Thyroid gland (tissue), 4 donors: ENCODE data around the gene DYNC2LI1. TPM values are rescaled to one million over a fixed set of nuclear protein-coding genes. Genes with fewer than 3 reads are reported as not detected.

Experiments
- DNase-seq, 2 donors: peaks; one replicate each; pipeline ENCODE4 v3.0.0-alpha.2; 2019
- H3K27ac ChIP-seq, 3 donors: fragments of 200-600 bp; sonication (generic); 1 replicate in 2 of 3; 2 replicates in 1 of 3; pipeline ENCODE4 v1.5.1; 2016 to 2019; ENCODE audit warnings: mild to moderate bottlenecking in 1 of 3, moderate library complexity in 1 of 3
- H3K27me3 ChIP-seq: fragments of 200-600 bp; sonication (generic); one replicate; pipeline ENCODE4 v1.5.1; 2019
- H3K36me3 ChIP-seq, 2 donors: fragments of 200-600 bp; sonication (generic); one replicate each; pipeline ENCODE4 v1.5.1; 2016 to 2019
- H3K4me1 ChIP-seq, 2 donors: fragments of 200-600 bp; sonication (generic); one replicate each; pipeline ENCODE4 v1.5.1; 2017 to 2019
- H3K4me3 ChIP-seq, 3 donors: fragments of 200-600 bp; sonication (generic); replicated peaks in 1 of 3; 1 replicate in 2 of 3; 2 replicates in 1 of 3; pipeline ENCODE4 v1.5.1; 2016; ENCODE audit warnings: mild to moderate bottlenecking in 1 of 3
- H3K9me3 ChIP-seq: fragments of 200-600 bp; sonication (generic); one replicate; pipeline ENCODE4 v1.5.1; 2017
- POLR2A ChIP-seq, 2 donors: fragments of 450-650 bp; IDR thresholded peaks; one replicate each; pipeline ENCODE4 v1.6.1; 2017; ENCODE audit warnings: antibody characterized with exemption in 2 of 2, mild to moderate bottlenecking in 2 of 2, moderate library complexity in 1 of 2
- WGBS, 2 donors: methylation state at CpG; one replicate each; pipeline ENCODE4 v1.1.5; 2017; 5-methylcytosine and 5-hydroxymethylcytosine counted together
- intact Hi-C: fragments of 100-400 bp; cut with DNase I; formaldehyde crosslinking; loops from one replicate; pipeline ENCODE4 v1.15.1; 2023
- total RNA-seq, 4 donors: library from RNA; depleted of rRNA; stranded (reverse); fragments of >200 nt; gene quantifications; one replicate each; pipeline ENCODE4 v1.2.3, GENCODE V29; 2016
- TF ChIP-seq, protein P1 (sequence below), 6 experiments: fragments of 200-600 bp in 3 of 6; fragments of 450-650 bp in 3 of 6; sonication (generic) in 3 of 6; IDR thresholded peaks; one replicate each; pipeline ENCODE4 v1.5.1; 2016 to 2019; ENCODE audit warnings: antibody characterized with exemption in 6 of 6, mild to moderate bottlenecking in 2 of 6, inconsistent platforms in 1 of 6, moderate library complexity in 1 of 6

Gene DYNC2LI1
- total RNA-seq, 4 donors from 2014 or later, result 37.7 to 55.0 (median 45.2) TPM

DNA sequence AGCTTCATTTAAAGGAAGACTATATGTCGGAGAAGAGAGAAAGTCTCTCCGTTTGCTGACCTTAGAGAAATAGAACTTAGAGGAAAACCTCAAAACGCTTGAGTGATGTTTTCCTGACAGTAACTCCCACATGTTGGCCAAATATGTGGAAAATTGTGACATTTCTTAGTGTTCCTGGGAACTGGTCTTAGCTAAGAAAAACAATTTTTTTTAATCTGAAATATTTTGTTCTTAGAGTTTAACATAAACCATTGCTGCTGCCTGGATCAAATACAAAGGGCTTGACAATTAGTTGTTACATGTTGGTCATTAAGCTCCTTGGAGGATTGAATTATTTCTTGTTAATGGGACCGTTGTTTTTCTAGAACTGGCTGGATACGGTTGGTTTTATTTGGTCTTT is 16.3 kb downstream of the DYNC2LI1 start:
- intact Hi-C loops, result no loop called here
- Histone ChIP-seq H3K4me1 (peaks cover 0 to 4% of the 10 kb centered on the region in 2 donors), H3K36me3 (peaks cover 4 to 17% of the 10 kb centered on the region in 2 donors), H3K27ac (peak overlapping the region in 1 of 3 donors; percentile 7), H3K4me3 (no peak overlapping the region), H3K27me3 (no peaks in the 10 kb centered on the region), H3K9me3 (no peaks in the 10 kb centered on the region)
- WGBS, 2 donors, result 72 to 77% methylated on average over 5 of the region's 5 CpGs
- TF ChIP-seq, protein P1, sequence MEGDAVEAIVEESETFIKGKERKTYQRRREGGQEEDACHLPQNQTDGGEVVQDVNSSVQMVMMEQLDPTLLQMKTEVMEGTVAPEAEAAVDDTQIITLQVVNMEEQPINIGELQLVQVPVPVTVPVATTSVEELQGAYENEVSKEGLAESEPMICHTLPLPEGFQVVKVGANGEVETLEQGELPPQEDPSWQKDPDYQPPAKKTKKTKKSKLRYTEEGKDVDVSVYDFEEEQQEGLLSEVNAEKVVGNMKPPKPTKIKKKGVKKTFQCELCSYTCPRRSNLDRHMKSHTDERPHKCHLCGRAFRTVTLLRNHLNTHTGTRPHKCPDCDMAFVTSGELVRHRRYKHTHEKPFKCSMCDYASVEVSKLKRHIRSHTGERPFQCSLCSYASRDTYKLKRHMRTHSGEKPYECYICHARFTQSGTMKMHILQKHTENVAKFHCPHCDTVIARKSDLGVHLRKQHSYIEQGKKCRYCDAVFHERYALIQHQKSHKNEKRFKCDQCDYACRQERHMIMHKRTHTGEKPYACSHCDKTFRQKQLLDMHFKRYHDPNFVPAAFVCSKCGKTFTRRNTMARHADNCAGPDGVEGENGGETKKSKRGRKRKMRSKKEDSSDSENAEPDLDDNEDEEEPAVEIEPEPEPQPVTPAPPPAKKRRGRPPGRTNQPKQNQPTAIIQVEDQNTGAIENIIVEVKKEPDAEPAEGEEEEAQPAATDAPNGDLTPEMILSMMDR (IDR thresholded peaks at IDR 0.05), result no peak
- no peak for TF ChIP-seq POLR2A (IDR thresholded peaks at IDR 0.05)
- DNase-seq, result no peak

DNA sequence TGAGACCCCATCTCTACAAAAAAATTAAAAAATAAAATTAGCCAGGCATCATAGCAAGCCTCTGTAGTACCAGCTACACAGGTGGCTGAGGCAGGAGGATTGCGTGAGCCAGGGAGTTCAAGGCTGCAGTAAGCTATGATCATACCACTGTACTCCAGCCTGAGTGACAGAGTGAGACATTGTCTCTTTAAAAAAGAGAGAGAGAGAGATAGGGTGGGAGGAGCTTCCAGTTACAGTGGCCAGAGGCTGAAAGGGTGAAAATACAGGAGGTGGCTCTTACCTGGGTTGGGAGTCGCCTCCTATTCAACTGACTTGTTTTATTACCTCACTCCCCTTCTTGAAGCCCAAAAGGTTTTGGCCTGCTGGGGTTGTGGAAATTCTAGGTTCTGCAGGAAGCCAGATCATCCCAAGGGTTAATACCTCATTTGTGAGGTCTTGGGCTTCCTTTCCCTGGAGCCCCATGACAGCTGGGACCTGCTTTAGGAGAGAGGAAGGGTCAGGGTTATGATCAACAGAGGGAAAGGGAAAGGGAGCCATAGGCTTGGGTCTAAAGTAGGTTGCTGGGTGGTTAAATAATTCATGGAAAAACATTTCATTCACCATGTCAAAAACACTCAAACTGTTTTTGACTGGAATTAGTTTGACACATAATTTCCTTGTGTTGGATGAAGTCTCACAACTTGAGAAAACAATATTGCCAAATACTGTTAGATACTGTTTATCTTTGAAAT is 17.4 kb downstream of the DYNC2LI1 start:
- H3K27ac ChIP-seq, result peak overlapping the region in 2 of 3 donors; percentile 7 to 20
- 96 to 98% methylated on average over 2 of the region's 2 CpGs for WGBS, 2 donors
- peaks cover 0 to 4% of the 10 kb centered on the region in 2 donors for H3K4me1 ChIP-seq

DNA sequence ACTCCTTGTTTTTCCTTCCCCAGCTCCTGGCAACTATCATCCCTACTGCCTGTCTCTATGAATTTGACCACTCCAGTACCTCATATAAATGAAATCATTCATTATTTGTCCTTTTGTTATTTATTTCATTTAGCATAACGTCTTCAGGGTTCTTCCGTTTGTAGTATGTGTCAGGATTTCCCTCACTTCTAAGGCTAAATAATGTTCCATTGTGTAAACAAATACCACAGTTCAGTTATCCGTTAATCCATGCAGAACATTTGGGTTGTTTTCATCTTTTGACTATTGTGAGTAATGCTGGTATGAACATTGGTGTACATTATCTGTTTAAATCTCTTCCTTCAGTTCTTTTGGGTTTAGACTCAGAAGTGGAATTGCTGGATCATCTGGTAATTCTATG is 18.8 kb downstream of the DYNC2LI1 start:
- H3K4me1 ChIP-seq, result peaks cover 0 to 4% of the 10 kb centered on the region in 2 donors
- no peak overlapping the region for H3K27ac ChIP-seq
- WGBS, 2 donors, result 93 to 94% methylated on average over 3 of the region's 3 CpGs
- no peak overlapping the region for H3K4me3 ChIP-seq
- no peaks in the 10 kb centered on the region for H3K27me3 ChIP-seq
- intact Hi-C loops, result no loop called here
- H3K36me3 ChIP-seq, result peaks cover 8 to 12% of the 10 kb centered on the region in 2 donors
- DNase-seq, result no peak
- H3K9me3 ChIP-seq, result no peaks in the 10 kb centered on the region
- TF ChIP-seq, protein P1 (IDR thresholded peaks at IDR 0.05), result no peak
- no peak for TF ChIP-seq POLR2A (IDR thresholded peaks at IDR 0.05)

More for the DNA sequence above, 17.4 kb downstream of the DYNC2LI1 start:
- Histone ChIP-seq H3K27me3 (no peaks in the 10 kb centered on the region), H3K36me3 (peaks cover 4 to 19% of the 10 kb centered on the region in 2 donors), H3K4me3 (no peak overlapping the region), H3K9me3 (no peaks in the 10 kb centered on the region)
- DNase-seq, result no peak
- intact Hi-C loops, result no loop called here
- TF ChIP-seq, protein P1 (IDR thresholded peaks at IDR 0.05), result no peak
- no peak for TF ChIP-seq POLR2A (IDR thresholded peaks at IDR 0.05)

DNA sequence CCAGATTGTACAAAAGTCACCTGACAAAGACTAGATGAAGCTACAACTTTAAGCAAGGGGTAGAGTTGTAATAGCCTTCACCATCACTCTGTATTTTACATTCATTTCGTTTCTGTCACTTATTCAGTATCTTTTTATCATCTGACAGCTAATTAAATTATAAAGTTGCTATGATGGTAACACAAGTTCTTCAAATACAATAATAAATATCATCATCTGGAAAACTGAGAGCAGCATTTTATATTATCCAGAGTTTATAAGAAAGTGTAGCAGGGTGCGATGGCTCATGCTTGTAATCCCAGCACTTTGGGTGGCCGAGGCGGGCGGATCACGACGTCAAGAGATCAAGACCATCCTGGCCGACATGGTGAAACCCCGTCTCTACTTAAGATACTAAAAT is 21.1 kb downstream of the DYNC2LI1 start:
- Histone ChIP-seq H3K27ac (no peak overlapping the region), H3K36me3 (peaks cover 7 to 8% of the 10 kb centered on the region in 2 donors), H3K4me1 (peaks cover 0 to 4% of the 10 kb centered on the region in 2 donors), H3K4me3 (no peak overlapping the region), H3K27me3 (no peaks in the 10 kb centered on the region), H3K9me3 (no peaks in the 10 kb centered on the region)
- intact Hi-C loops, result no loop called here
- TF ChIP-seq POLR2A (IDR thresholded peaks at IDR 0.05), result no peak
- TF ChIP-seq, protein P1 (IDR thresholded peaks at IDR 0.05), result no peak
- WGBS, 2 donors, result 92 to 96% methylated on average over 9 of the region's 9 CpGs
- no peak for DNase-seq

DNA sequence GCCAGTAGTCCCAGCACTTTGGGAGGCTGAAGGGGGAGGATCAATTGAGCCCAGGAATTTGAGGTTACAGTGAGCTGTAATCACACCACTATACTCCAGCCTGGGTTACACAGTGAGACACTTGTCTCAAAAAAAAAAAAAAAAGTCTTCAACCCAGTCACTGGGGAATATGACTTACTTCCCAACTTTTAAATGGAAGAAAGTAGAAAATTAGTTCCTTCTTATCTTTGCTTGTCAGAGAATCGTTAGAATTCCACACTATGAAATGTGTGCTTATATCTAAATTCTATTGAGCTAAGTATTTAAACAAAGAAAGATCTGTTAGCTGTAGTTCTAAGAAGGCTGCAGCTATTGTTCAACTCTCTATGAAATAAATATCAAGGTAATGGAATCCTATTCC is 22.4 kb downstream of the DYNC2LI1 start:
- H3K27me3 ChIP-seq, result no peaks in the 10 kb centered on the region
- H3K36me3 ChIP-seq, result peaks cover 4% of the 10 kb centered on the region in 2 donors
- 71 to 86% methylated on average over 1 of the region's 1 CpG for WGBS, 2 donors
- H3K4me3 ChIP-seq, result no peak overlapping the region
- H3K9me3 ChIP-seq, result no peaks in the 10 kb centered on the region
- no peak for DNase-seq
- H3K27ac ChIP-seq, result no peak overlapping the region
- TF ChIP-seq, protein P1 (IDR thresholded peaks at IDR 0.05), result no peak
- TF ChIP-seq POLR2A (IDR thresholded peaks at IDR 0.05), result no peak
- peaks cover 0 to 1% of the 10 kb centered on the region in 2 donors for H3K4me1 ChIP-seq
- intact Hi-C loops, result no loop called here
